ENCODE measurements around the gene FIBCD1. TPM values are rescaled to one million over a fixed set of nuclear protein-coding genes. Genes with fewer than 3 reads are reported as not detected.

FIBCD1 gene
- total RNA-seq, 2 donors from 2014 or later = 7.9 to 9.6 TPM

GRCh38 chr9:130891688-130892476 is 47.2 kb downstream of the FIBCD1 start:
- ATAC-seq (no peak), DNase-seq (no peak)
- intact Hi-C loops (cut with DNase I, micrococcal nuclease) = no loop called here

DNA sequence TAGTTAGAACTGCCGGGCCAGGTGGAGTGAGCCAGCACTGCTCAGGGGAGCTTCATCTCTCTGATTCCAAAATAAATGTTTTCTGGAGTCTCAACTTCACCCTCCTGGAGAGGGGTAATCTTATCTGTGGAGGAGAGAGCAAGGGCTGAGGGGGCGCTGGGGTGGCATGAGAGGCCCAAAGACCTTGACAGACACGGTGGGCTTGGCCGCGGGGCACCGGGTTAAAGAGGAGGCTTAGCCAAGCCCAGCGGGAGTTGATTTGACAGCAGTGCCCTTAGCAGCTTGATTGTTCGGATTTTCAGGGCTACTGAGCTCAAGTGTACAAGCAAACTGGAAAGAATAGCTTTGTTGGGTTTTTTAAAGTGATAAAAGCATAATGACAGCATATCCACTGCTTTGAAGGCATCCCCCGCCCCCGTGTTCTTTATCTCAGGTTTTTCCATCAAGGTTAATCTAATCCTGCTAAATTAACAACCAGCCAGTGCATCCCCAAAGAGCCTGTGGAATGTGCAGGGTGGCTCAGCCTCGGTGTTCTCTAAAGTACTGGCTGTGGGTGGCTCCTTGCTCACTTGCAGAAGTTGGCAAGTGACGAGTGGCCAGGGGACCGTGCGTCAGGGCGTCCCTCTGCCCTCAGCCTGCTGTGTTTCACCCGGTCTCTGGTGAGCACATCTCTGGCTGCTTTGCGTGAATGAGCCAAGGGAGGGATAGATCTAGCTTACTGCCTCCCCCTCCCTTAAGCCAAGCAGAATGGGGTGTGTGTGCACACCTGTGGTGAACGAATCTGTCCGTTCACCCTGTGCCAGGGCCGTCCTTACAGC is 48.0 kb downstream of the FIBCD1 start:
- no peak for ATAC-seq
- intact Hi-C loops (cut with DNase I, micrococcal nuclease) = no loop called here
- no peak for DNase-seq

- no peak for DNase-seq
- intact Hi-C loops (cut with DNase I, micrococcal nuclease) = no loop called here
- ATAC-seq = no peak
These were observed 48.9 kb downstream of the FIBCD1 start for GRCh38 chr9:130890124-130890523.

DNA sequence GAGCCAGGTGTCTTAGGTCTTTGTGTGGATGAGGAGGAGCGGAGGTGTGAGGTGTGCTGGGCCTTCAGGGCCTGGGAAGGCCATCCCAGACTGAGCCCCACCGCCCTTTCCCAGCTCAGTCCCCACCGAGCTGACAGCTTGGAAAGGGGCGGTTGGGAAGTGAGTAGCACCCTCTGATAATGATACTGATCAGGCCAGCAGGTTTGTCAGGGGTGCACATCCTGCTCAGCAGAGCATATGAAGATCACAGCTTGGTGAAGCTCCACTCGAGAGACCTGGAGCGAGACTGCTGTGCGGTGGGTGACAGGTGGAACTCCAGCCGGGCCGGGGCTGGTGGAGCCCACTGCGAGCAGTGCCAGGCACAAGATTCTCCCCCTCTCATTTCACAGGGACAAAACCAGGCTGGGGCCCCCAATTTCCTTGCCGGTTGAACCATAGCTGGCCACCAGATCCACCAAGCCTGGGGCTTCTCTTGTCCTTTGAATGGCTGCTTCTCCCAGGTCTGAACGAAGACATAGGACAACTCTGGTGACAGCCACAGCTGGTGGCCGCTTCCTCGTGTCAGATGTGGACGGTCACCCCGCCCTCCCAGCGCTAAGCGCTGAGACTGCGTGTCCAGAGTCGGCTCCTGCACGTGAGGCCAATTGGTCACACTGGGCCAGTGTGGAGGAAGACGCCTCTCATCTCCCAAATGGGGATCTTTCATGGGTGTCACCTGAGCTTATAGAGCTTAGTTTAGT is 50.7 kb downstream of the FIBCD1 start:
- intact Hi-C loops (cut with DNase I, micrococcal nuclease) = no loop called here
- DNase-seq = no peak

DNA sequence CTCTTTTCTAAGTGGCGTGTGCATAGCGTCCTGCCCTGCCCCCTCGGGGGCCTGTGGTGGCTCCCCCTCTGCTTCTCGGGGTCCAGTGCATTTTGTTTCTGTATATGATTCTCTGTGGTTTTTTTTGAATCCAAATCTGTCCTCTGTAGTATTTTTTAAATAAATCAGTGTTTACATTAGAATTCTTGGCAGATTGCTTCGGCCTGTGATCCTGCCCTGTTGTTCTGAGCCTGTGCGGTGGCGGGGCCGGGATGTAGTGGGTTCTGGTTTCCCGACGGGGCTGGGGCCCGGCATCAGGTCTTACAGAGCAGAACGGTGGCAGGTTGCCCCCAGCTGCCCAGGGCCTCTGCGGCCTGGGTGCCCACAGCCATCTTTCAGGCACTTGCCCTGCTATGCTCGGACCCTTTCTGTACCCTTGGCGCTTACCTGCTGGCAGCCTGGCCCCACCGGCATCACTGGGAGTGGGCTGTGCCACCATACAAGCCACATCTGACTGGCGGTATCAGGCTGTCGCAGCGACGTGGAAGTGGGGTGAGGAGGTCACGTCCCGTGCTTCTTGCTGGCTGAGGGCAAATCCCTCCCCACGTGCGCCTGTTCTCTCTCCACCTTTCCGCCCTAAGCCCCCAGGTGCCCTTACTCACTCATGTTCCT is 51.4 kb downstream of the FIBCD1 start:
- ATAC-seq (no peak), DNase-seq (no peak)
- intact Hi-C loops (cut with DNase I, micrococcal nuclease) = no loop called here

More for the DNA sequence above, 50.7 kb downstream of the FIBCD1 start:
- ATAC-seq = no peak

GRCh38 chr9:130886981-130887380 is 52.1 kb downstream of the FIBCD1 start:
- ATAC-seq (no peak), DNase-seq (no peak)
- intact Hi-C loops (cut with DNase I, micrococcal nuclease) = no loop called here

DNA sequence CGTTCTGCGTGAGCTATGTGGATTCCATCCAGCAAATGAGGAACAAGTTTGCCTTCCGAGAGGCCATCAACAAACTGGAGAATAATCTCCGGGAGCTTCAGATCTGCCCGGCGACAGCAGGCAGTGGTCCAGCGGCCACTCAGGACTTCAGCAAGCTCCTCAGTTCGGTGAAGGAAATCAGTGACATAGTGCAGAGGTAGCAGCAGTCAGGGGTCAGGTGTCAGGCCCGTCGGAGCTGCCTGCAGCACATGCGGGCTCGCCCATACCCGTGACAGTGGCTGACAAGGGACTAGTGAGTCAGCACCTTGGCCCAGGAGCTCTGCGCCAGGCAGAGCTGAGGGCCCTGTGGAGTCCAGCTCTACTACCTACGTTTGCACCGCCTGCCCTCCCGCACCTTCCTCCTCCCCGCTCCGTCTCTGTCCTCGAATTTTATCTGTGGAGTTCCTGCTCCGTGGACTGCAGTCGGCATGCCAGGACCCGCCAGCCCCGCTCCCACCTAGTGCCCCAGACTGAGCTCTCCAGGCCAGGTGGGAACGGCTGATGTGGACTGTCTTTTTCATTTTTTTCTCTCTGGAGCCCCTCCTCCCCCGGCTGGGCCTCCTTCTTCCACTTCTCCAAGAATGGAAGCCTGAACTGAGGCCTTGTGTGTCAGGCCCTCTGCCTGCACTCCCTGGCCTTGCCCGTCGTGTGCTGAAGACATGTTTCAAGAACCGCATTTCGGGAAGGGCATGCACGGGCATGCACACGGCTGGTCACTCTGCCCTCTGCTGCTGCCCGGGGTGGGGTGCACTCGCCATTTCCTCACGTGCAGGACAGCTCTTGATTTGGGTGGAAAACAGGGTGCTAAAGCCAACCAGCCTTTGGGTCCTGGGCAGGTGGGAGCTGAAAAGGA is 53.3 kb downstream of the FIBCD1 start:
- DNase-seq (no peak), ATAC-seq (peak; percentile 8)
- intact Hi-C loops (cut with DNase I, micrococcal nuclease) = no loop called here

DNA sequence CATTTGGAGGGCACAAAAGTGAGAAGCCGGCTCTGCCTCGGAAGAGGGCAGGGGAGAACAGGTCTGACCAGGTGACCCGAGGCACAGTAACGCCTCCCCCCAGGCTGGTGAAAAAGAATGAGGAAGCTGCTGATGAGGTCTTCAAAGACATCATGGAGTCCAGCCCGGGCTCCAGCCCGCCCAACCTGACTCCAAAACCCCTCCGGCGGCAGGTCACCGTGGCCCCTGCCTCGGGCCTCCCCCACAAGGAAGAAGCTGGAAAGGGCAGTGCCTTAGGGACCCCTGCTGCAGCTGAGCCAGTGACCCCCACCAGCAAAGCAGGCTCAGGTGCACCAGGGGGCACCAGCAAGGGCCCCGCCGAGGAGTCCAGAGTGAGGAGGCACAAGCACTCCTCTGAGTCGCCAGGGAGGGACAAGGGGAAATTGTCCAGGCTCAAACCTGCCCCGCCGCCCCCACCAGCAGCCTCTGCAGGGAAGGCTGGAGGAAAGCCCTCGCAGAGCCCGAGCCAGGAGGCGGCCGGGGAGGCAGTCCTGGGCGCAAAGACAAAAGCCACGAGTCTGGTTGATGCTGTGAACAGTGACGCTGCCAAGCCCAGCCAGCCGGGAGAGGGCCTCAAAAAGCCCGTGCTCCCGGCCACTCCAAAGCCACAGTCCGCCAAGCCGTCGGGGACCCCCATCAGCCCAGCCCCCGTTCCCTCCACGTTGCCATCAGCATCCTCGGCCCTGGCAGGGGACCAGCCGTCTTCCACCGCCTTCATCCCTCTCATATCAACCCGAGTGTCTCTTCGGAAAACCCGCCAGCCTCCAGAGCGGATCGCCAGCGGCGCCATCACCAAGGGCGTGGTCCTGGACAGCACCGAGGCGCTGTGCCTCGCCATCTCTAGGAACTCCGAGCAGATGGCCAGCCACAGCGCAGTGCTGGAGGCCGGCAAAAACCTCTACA is 54.2 kb downstream of the FIBCD1 start:
- DNase-seq (no peak), ATAC-seq (no peak)

DNA sequence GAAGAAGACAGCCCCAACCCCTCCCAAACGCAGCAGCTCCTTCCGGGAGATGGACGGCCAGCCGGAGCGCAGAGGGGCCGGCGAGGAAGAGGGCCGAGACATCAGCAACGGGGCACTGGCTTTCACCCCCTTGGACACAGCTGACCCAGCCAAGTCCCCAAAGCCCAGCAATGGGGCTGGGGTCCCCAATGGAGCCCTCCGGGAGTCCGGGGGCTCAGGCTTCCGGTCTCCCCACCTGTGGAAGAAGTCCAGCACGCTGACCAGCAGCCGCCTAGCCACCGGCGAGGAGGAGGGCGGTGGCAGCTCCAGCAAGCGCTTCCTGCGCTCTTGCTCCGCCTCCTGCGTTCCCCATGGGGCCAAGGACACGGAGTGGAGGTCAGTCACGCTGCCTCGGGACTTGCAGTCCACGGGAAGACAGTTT is 54.9 kb downstream of the FIBCD1 start:
- ATAC-seq = no peak
- DNase-seq = no peak
- intact Hi-C loops (cut with DNase I, micrococcal nuclease) = no loop called here

More for the DNA sequence above, 54.2 kb downstream of the FIBCD1 start:
- intact Hi-C loops (cut with DNase I, micrococcal nuclease) = no loop called here

DNA sequence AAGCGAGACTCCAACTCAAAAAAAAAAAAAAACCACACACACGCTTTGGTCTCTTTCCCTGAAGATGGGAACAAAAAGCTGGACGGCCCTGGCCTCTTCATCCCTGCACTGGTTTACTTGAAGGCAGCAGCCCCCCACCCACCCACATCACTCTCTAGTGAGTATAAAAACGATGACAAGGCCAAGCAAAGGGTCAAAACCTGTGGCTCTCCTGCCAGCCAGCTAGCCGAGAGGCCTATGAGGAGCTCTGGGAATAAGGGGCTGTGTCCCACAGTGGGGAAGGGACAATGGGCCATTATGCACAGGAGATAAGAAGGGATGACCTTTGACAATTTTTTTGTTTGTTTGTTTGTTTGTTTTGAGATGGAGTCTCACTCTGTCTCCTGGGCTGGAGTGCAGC is 55.6 kb downstream of the FIBCD1 start:
- no peak for DNase-seq
- intact Hi-C loops (cut with DNase I, micrococcal nuclease) = no loop called here
- no peak for ATAC-seq

DNA sequence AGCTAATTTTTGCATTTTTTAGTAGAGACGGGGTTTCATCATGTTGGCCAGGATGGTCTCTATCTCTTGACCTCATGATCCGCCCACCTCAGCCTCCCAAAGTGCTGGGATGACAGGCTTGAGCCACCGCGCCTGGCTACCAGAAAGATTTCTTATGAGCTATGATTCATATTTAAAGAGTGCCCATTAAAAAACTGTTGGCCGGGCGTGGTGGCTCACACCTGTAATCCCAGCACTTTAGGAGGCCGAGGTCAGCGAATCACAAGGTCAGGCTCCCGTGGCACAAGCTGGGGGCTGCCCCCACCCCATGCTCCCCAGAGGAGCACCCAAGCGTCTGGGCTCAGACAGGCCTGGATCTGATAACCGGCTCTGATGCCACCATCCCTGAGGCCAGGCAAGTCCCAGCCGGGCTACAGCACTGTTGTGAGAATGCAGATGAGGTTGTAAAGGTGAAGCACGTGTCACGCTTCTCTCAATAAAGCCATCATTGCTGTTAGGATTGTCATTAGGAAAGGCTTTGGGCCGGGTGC is 56.3 kb downstream of the FIBCD1 start:
- ATAC-seq (peak; percentile 20), DNase-seq (no peak)
- intact Hi-C loops (cut with DNase I, micrococcal nuclease) = no loop called here

DNA sequence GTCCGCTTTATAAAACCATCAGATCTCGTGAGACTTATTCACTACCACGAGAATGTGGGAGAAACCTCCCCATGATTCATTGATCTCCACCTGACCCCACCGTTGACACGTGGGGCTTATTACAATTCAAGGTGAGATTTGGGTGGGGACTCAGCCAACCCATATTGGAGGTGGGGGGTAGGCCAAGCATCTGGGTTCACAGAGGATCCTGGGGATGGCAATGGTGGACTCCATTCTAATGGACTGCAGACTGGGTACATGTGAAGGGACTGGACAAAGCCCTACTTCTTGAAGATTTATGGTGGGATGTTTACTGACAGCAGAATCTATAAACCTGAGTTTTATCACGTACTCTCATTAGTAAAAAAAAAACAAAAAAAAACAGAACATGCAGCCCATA is 57.5 kb downstream of the FIBCD1 start:
- intact Hi-C loops (cut with DNase I, micrococcal nuclease) = no loop called here
- ATAC-seq = no peak
- DNase-seq = no peak

GRCh38 chr9:130880599-130881220 is 58.3 kb downstream of the FIBCD1 start:
- ATAC-seq = no peak
- intact Hi-C loops (cut with DNase I, micrococcal nuclease) = no loop called here
- no peak for DNase-seq

- intact Hi-C loops (cut with DNase I, micrococcal nuclease) = loop anchor here in 1 of 2 donors (10.0 kb wide), 1 partner anchor 165 kb away; no protein-coding TSS in a partner anchor
- no peak for DNase-seq
These were observed 59.1 kb downstream of the FIBCD1 start for GRCh38 chr9:130879863-130880411.

DNA sequence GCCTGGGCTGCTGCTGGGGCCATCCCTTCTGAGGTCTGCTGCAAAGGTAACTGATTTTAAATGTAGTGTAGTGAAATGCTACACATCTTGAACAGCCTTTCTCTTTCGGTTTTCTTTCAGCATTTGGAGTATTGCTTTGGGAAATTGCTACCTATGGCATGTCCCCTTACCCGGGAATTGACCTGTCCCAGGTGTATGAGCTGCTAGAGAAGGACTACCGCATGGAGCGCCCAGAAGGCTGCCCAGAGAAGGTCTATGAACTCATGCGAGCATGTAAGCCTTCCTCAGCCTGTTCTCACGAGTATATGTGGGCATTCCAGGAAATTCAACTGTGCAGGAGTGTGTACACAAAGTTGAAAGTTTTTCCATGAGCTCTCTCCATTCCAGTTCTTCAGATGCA is 60.8 kb downstream of the FIBCD1 start:
- ATAC-seq = no peak

More at GRCh38 chr9:130879863-130880411, 59.1 kb downstream of the FIBCD1 start:
- peak; percentile 56 for ATAC-seq

GRCh38 chr9:130877300-130877699 is 61.7 kb downstream of the FIBCD1 start:
- intact Hi-C loops (cut with DNase I, micrococcal nuclease) = loop anchor here in 1 of 2 donors (10.0 kb wide), 1 partner anchor 168 kb away; no protein-coding TSS in a partner anchor
- ATAC-seq = no peak
- DNase-seq = no peak

More for the DNA sequence above, 60.8 kb downstream of the FIBCD1 start:
- no peak for DNase-seq
- intact Hi-C loops (cut with DNase I, micrococcal nuclease) = loop anchor here in 1 of 2 donors (10.0 kb wide), 1 partner anchor 167 kb away; no protein-coding TSS in a partner anchor
